Calu3 (cell line): ENCODE results near the gene KCNJ15. TPM values are rescaled to one million over a fixed set of nuclear protein-coding genes. Genes with fewer than 3 reads are reported as not detected.

Source experiments
- BruUV-seq: library from RNA; stranded (reverse); fragments of 400-500 nt; replicated peaks from 2 replicates; lab custom pipeline; 2021; lab: Mats Ljungman, UMichigan
- CTCF ChIA-PET: fragments of 300-600 bp; sonication (Branson Sonifier 250); formaldehyde crosslinking; loops from one replicate; lab custom pipeline; 2022; ENCODE audit warnings: antibody characterized with exemption; lab: Charles Lee
- DNase-seq: peaks from one replicate; pipeline ENCODE4 v3.0.0; 2022
- H3K27ac Mint-ChIP-seq: one replicate; pipeline ENCODE4 v1.8.0; 2022; ENCODE audit warnings: mixed read lengths; ENCODE audit not compliant: unreplicated experiment
- H3K27me3 Mint-ChIP-seq: one replicate; pipeline ENCODE4 v1.8.0; 2022; ENCODE audit warnings: mixed read lengths; ENCODE audit not compliant: unreplicated experiment
- H3K36me3 Mint-ChIP-seq: one replicate; pipeline ENCODE4 v1.8.0; 2022; ENCODE audit warnings: mild to moderate bottlenecking, moderate library complexity, mixed read lengths; ENCODE audit not compliant: insufficient read depth, unreplicated experiment
- H3K4me1 Mint-ChIP-seq: one replicate; pipeline ENCODE4 v1.8.0; 2022; ENCODE audit warnings: mild to moderate bottlenecking, low read depth, mixed read lengths; ENCODE audit not compliant: unreplicated experiment
- H3K4me3 Mint-ChIP-seq: one replicate; pipeline ENCODE4 v1.8.0; 2022; ENCODE audit warnings: mild to moderate bottlenecking, low read depth, moderate library complexity, mixed read lengths; ENCODE audit not compliant: unreplicated experiment
- H3K9me3 Mint-ChIP-seq: one replicate; pipeline ENCODE4 v1.8.0; 2022; ENCODE audit warnings: low read depth, mixed read lengths; ENCODE audit not compliant: unreplicated experiment
- CTCF ChIP-seq: fragments of 200-600 bp; IDR thresholded peaks from one replicate; pipeline ENCODE4 v1.8.0; 2022; ENCODE audit warnings: antibody characterized with exemption; ENCODE audit not compliant: unreplicated experiment
- intact Hi-C: fragments of 100-400 bp; cut with micrococcal nuclease; formaldehyde crosslinking; loops from one replicate; pipeline ENCODE4 v1.10.0; 2022; ENCODE audit not compliant: unreplicated experiment
- total RNA-seq: library from RNA; stranded (reverse); gene quantifications from 2 replicates; pipeline ENCODE4 v1.2.3, GENCODE V29; 2022

The KCNJ15 gene
- total RNA-seq, 1 experiment from 2014 or later, result 48.0 TPM

DNA sequence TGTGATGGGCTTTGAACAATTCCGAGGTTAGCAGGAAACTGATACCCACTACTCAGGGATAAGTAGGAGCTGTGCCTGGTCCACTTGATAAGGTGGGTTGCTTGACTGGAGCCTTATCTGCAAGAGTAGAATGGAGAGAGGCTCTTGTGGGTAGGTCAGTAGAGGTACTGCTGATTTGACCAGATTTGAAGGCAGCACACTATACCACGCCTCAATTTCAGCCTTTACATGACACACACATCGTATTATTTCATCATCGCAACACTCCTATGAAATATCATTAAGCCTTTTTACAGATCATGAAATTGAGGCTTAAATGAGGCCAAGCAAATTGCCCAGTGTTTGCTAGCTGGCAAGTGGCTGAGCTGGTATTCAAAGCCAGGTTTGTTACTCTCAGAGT is 69.6 kb downstream of the KCNJ15 start:
- no peak for TF ChIP-seq CTCF
- BruUV-seq, result no TSS peak
- intact Hi-C loops, result no loop called here
- Mint-ChIP-seq H3K9me3 (no peaks in the 10 kb centered on the region), H3K4me3 (no peak overlapping the region), H3K4me1 (no peaks in the 10 kb centered on the region), H3K27me3 (no peaks in the 10 kb centered on the region), H3K27ac (no peak overlapping the region), H3K36me3 (no peaks in the 10 kb centered on the region)
- CTCF ChIA-PET, result no interaction called here
- DNase-seq, result no peak

GRCh38 chr21:38326899-38327298 is 70.1 kb downstream of the KCNJ15 start:
- H3K9me3 Mint-ChIP-seq, result no peaks in the 10 kb centered on the region
- no peak overlapping the region for H3K27ac Mint-ChIP-seq
- no peak for TF ChIP-seq CTCF
- no TSS peak for BruUV-seq
- CTCF ChIA-PET, result no interaction called here
- intact Hi-C loops, result no loop called here
- no peaks in the 10 kb centered on the region for H3K36me3 Mint-ChIP-seq
- no peak overlapping the region for H3K4me3 Mint-ChIP-seq
- DNase-seq, result no peak
- no peaks in the 10 kb centered on the region for H3K4me1 Mint-ChIP-seq
- no peaks in the 10 kb centered on the region for H3K27me3 Mint-ChIP-seq

- Mint-ChIP-seq H3K4me3 (no peak overlapping the region), H3K27ac (no peak overlapping the region), H3K36me3 (no peaks in the 10 kb centered on the region), H3K4me1 (no peaks in the 10 kb centered on the region), H3K9me3 (no peaks in the 10 kb centered on the region), H3K27me3 (no peaks in the 10 kb centered on the region)
- DNase-seq, result no peak
- intact Hi-C loops, result no loop called here
- CTCF ChIA-PET, result interaction anchor here (1.1 kb wide), 1 partner anchor 16 kb away, joined by 3 read pairs; no protein-coding TSS in a partner anchor
- BruUV-seq, result no TSS peak
- TF ChIP-seq CTCF, result no peak
Observed at GRCh38 chr21:38327984-38328383, 71.2 kb downstream of the KCNJ15 start.

DNA sequence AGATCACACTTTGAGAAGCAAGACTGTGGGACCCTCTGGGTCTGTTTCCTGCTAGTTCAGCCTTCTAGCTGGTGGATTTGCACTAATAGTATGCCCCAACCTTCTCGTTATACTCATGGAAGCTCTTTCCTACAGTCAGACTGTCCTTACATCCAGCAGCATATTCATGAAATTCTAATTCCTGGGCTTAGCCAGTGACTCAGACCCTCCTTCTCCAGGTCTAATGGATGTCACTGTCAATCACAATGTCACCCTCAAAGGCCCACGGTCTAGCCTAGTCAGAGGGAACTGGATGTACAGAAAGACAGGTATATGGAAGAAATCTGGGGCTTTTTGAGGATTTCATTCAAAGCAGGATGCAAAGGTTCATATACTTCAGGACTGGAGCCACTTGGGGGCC is 72.4 kb downstream of the KCNJ15 start:
- H3K36me3 Mint-ChIP-seq, result no peaks in the 10 kb centered on the region
- H3K4me3 Mint-ChIP-seq, result no peak overlapping the region
- intact Hi-C loops, result no loop called here
- H3K4me1 Mint-ChIP-seq, result no peaks in the 10 kb centered on the region
- DNase-seq, result no peak
- CTCF ChIA-PET, result interaction anchor here (1.1 kb wide), 1 partner anchor 15 kb away, joined by 3 read pairs; no protein-coding TSS in a partner anchor
- no TSS peak for BruUV-seq
- H3K27ac Mint-ChIP-seq, result no peak overlapping the region
- no peaks in the 10 kb centered on the region for H3K27me3 Mint-ChIP-seq
- no peak for TF ChIP-seq CTCF
- H3K9me3 Mint-ChIP-seq, result no peaks in the 10 kb centered on the region
